ENCODE data around the gene FARSB.

FARSB gene

GRCh38 chr2:222656526-222657446, 894 bp upstream of the FARSB start:
- DNase-seq: no peak

GRCh38 chr2:222653280-222653679, 2.6 kb downstream of the FARSB start:
- no peak for DNase-seq

- no peak for DNase-seq
Observed at GRCh38 chr2:222652491-222653255, 3.2 kb downstream of the FARSB start.

- no peak for DNase-seq
Observed at GRCh38 chr2:222651718-222652418, 4.0 kb downstream of the FARSB start.

- DNase-seq: no peak
Observed at GRCh38 chr2:222649801-222650200, 6.1 kb downstream of the FARSB start.

GRCh38 chr2:222646008-222646407, 9.9 kb downstream of the FARSB start:
- DNase-seq: no peak

GRCh38 chr2:222643134-222643533, 12.8 kb downstream of the FARSB start:
- no peak for DNase-seq

- DNase-seq: no peak
Observed at GRCh38 chr2:222641336-222641735, 14.6 kb downstream of the FARSB start.

GRCh38 chr2:222637067-222637466, 18.8 kb downstream of the FARSB start:
- DNase-seq: no peak

- DNase-seq: no peak
Observed at GRCh38 chr2:222635295-222635694, 20.6 kb downstream of the FARSB start.

GRCh38 chr2:222627764-222628163, 28.1 kb downstream of the FARSB start:
- no peak for DNase-seq

- no peak for DNase-seq
Observed at GRCh38 chr2:222623756-222624309, 32.1 kb downstream of the FARSB start.

GRCh38 chr2:222622910-222623309, 33.0 kb downstream of the FARSB start:
- no peak for DNase-seq

GRCh38 chr2:222621893-222622292, 34.0 kb downstream of the FARSB start:
- DNase-seq: no peak

- no peak for DNase-seq
Observed at GRCh38 chr2:222615320-222615719, 40.6 kb downstream of the FARSB start.

GRCh38 chr2:222613715-222614331, 42.1 kb downstream of the FARSB start:
- DNase-seq: no peak

- no peak for DNase-seq
Observed at GRCh38 chr2:222611684-222612083, 44.2 kb downstream of the FARSB start.

GRCh38 chr2:222610746-222611145, 45.1 kb downstream of the FARSB start:
- no peak for DNase-seq

GRCh38 chr2:222609381-222609780, 46.5 kb downstream of the FARSB start:
- no peak for DNase-seq

GRCh38 chr2:222608081-222608480, 47.8 kb downstream of the FARSB start:
- DNase-seq: no peak

- DNase-seq: no peak
Observed at GRCh38 chr2:222606306-222606705, 49.6 kb downstream of the FARSB start.

- no peak for DNase-seq
Observed at GRCh38 chr2:222604749-222605515, 51.0 kb downstream of the FARSB start.

Measured in GDM1 (cell line).